Activated CD4-positive, alpha-beta T cell treated with anti-CD3 and anti-CD28 coated beads for 1 hour (primary cell): ENCODE results near the gene KRT35.

Source experiments
- DNase-seq: peaks from one replicate; pipeline ENCODE4 v3.0.0-alpha.2; 2020

KRT35 gene

GRCh38 chr17:41511116-41511515, 30.2 kb upstream of the KRT35 start:
- no peak for DNase-seq

- DNase-seq, result no peak
These were observed 29.5 kb upstream of the KRT35 start for GRCh38 chr17:41510251-41511065.

- no peak for DNase-seq
These were observed 26.4 kb upstream of the KRT35 start for GRCh38 chr17:41507315-41507880.

GRCh38 chr17:41505809-41506767, 25.1 kb upstream of the KRT35 start:
- no peak for DNase-seq

GRCh38 chr17:41505007-41505808, 24.3 kb upstream of the KRT35 start, which contains the start of gene KRT13:
Gene KRT13 (minus strand): TSS chr17:41505612. CDS start chr17:41505550, 62 bp downstream.
- no peak for DNase-seq

- DNase-seq, result no peak
These were observed 23.5 kb upstream of the KRT35 start for GRCh38 chr17:41504246-41504977.

- DNase-seq, result no peak
These were observed 22.3 kb upstream of the KRT35 start for GRCh38 chr17:41503202-41503601.

GRCh38 chr17:41500131-41500911, 19.4 kb upstream of the KRT35 start:
- DNase-seq, result no peak

- DNase-seq, result no peak
These were observed 18.8 kb upstream of the KRT35 start for GRCh38 chr17:41499714-41500113.

- no peak for DNase-seq
These were observed 17.3 kb upstream of the KRT35 start for GRCh38 chr17:41498276-41498675.

GRCh38 chr17:41496803-41497484, 16.0 kb upstream of the KRT35 start:
- peak; percentile 15 for DNase-seq

GRCh38 chr17:41494524-41494923, 13.6 kb upstream of the KRT35 start:
- no peak for DNase-seq

- DNase-seq, result no peak
These were observed 11.8 kb upstream of the KRT35 start for GRCh38 chr17:41492771-41493170.

GRCh38 chr17:41492351-41492750, 11.4 kb upstream of the KRT35 start:
- DNase-seq, result no peak

GRCh38 chr17:41491476-41491875, 10.5 kb upstream of the KRT35 start:
- no peak for DNase-seq

- no peak for DNase-seq
These were observed 9.3 kb upstream of the KRT35 start for GRCh38 chr17:41490000-41490990.

GRCh38 chr17:41489531-41489930, 8.6 kb upstream of the KRT35 start, which contains the start of gene KRT36:
Gene KRT36 (minus strand): TSS chr17:41489910. CDS start chr17:41489864, 46 bp downstream.
- no peak for DNase-seq

- DNase-seq, result no peak
These were observed 6.0 kb upstream of the KRT35 start for GRCh38 chr17:41486809-41487530.
